OCI-LY7 (cell line): ENCODE data around the gene KYNU.
"Not testable (repeated sequence)": the region's sequence is repeated elsewhere in the genome, so short reads cannot be mapped to it uniquely, and the experiment has no call there.

ENCODE experiments used
- CTCF ChIP-seq: fragments of 200-600 bp; sonication (generic); conservative IDR thresholded peaks from 2 replicates; pipeline ENCODE4 v1.5.1; 2014; ENCODE audit warnings: mild to moderate bottlenecking, antibody characterized with exemption, low read length, moderate library complexity, mixed read lengths
- EZH2phosphoT487 ChIP-seq: fragments of 200-600 bp; sonication (generic); IDR thresholded peaks from 2 replicates; pipeline ENCODE4 v1.6.1; 2018; ENCODE audit warnings: low read depth, borderline replicate concordance, mild to moderate bottlenecking, mixed run types, antibody characterized with exemption, low read length, moderate library complexity, mixed read lengths

GRCh38 chr2:142948723-142949122, 71.3 kb downstream of the KYNU start:
- not testable (repeated sequence) for TF ChIP-seq EZH2phosphoT487, CTCF
